LHCN-M2 (cell line): ENCODE data around the gene NFIB. TPM values are rescaled to one million over a fixed set of nuclear protein-coding genes. Genes with fewer than 3 reads are reported as not detected.
A peak's percentile ranks its signal among the peaks of the same experiment; 100 is the strongest.

ENCODE experiments used
- DNase-seq: peaks from one replicate; pipeline ENCODE4 v3.0.0-alpha.2; 2012; ENCODE audit warnings: low read depth
- total RNA-seq: library from RNA; depleted of rRNA; stranded (reverse); fragments of >200 nt; gene quantifications from 2 replicates; pipeline ENCODE4 v1.2.3, GENCODE V29; 2014

NFIB gene
- total RNA-seq, 1 experiment from 2014 or later, result 13.0 TPM

- peak; percentile 53 for DNase-seq
Observed at GRCh38 chr9:14043483-14043882, 270.5 kb downstream of the NFIB start.

DNA sequence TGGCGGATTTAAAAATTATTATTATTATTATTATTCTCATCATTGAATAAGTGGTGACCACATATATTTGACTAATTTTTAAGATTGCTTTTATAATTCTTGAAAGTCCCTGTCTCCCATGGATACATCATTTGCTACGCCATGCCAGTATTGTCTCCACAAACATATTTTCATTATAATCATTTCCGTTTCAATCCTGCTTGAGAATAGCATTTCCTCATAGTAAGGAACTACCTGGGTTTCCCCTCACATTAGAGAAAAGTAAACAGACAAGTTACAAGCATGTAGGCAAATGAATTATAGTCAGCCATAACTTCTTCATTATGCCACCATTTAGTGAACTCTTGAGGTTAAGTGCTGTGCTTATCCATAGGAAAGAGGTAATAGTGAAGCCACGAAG is 276.6 kb downstream of the NFIB start:
- DNase-seq, result no peak

DNA sequence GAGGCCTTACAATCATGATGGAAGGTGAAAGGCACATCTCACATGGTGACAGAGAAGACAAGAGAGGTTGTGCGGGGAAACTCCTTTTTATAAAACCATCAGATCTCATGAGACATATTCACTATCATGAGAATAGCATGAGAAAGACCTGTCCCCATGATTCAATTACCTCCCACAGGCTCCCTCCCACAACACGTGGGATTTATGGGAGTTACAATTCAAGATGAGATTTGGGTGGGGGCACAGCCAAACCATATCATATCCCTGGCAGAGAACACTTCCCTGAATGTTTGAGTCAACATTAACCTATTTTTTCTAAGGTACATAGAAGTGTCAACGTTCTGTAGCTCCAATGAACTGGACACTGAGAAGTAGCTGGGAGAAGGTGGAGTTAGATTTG is 280.9 kb downstream of the NFIB start:
- DNase-seq, result no peak
